Colonic mucosa (tissue), 4 donors: ENCODE measurements around the gene KRT33B. TPM values are rescaled to one million over a fixed set of nuclear protein-coding genes. Genes with fewer than 3 reads are reported as not detected.
"Not testable (repeated sequence)": the region's sequence is repeated elsewhere in the genome, so short reads cannot be mapped to it uniquely, and the experiment has no call there.

Source experiments
- DNase-seq: peaks from one replicate; pipeline ENCODE4 v3.0.0-alpha.2; 2020
- H3K27ac ChIP-seq: fragments of 200-600 bp; one replicate; pipeline ENCODE4 v1.8.0; 2021
- H3K27me3 ChIP-seq: fragments of 200-600 bp; one replicate; pipeline ENCODE4 v1.8.0; 2021
- H3K36me3 ChIP-seq: fragments of 200-600 bp; one replicate; pipeline ENCODE4 v1.8.0; 2021
- H3K4me1 ChIP-seq: fragments of 200-600 bp; one replicate; pipeline ENCODE4 v1.8.0; 2021; ENCODE audit warnings: mild to moderate bottlenecking
- H3K4me3 ChIP-seq: fragments of 200-600 bp; one replicate; pipeline ENCODE4 v1.8.0; 2021
- H3K9ac ChIP-seq, 2 donors: one replicate each; pipeline ENCODE4 v1.7.0; 2013; ENCODE audit warnings: control low read depth in 2 of 2, low read depth in 2 of 2, low read length in 2 of 2
- H3K9me3 ChIP-seq: fragments of 200-600 bp; one replicate; pipeline ENCODE4 v1.8.0; 2021
- intact Hi-C: fragments of 100-400 bp; cut with DNase I; formaldehyde crosslinking; loops from one replicate; pipeline ENCODE4 v1.14.1; 2022
- total RNA-seq, 2 donors: library from RNA; stranded (reverse); fragmentation: NEBNext Ultra II Directional in 1 of 2; extraction: Animal tissue kit (Norgen Biotek cat#: 25700) in 1 of 2; gene quantifications; one replicate each; pipeline ENCODE4 v1.2.1, GENCODE V29; 2021
- TF ChIP-seq, protein P1 (sequence below): fragments of 200-600 bp; IDR thresholded peaks from one replicate; pipeline ENCODE4 v1.8.0; 2022; ENCODE audit warnings: antibody characterized with exemption, mild to moderate bottlenecking
- donor health status: healthy.
- donor health status: DM: no; HTN: no; CAD: no.
- donor health status: DM: no; HTN: no; CAD: no.

KRT33B gene
- total RNA-seq, 2 donors from 2014 or later, result not detected

DNA sequence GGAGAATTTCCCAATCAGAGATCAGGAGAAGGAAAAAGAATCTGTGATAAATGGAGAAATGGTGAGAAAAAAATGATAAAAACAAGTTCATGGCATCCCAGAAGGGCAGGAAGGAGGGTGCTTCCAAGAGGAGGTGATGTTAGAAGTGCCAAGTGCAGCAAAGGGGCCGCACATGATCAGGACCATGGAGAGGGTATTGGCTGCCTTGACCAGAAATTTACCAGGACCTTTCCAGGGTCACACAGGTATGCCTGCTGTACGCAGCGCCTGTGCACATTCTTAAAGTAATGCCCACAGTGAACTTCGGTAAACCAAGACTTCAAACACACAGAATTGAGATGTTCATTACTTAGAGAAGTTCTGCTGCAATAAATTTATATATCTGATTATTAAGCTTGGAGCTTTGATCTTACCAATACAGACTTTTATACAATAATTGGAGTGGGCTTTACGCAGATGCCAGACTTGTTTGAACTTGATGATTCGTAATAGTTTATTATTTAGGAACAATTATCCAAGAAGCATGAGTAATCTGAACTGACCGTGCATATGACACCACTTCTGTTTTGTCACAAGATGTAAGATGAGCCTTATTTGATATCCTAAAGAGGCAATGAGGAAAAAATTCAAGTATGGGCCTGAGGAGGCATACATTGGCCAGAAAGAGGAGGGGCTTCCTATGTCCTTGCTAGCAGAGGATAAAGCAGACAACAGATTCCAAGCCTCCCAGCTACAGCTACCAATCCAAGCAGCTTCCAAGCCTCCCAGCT lies 16.8 kb downstream of the KRT33B start:
- no peak for DNase-seq
- H3K36me3 ChIP-seq, result no peaks in the 10 kb centered on the region
- TF ChIP-seq, protein P1, sequence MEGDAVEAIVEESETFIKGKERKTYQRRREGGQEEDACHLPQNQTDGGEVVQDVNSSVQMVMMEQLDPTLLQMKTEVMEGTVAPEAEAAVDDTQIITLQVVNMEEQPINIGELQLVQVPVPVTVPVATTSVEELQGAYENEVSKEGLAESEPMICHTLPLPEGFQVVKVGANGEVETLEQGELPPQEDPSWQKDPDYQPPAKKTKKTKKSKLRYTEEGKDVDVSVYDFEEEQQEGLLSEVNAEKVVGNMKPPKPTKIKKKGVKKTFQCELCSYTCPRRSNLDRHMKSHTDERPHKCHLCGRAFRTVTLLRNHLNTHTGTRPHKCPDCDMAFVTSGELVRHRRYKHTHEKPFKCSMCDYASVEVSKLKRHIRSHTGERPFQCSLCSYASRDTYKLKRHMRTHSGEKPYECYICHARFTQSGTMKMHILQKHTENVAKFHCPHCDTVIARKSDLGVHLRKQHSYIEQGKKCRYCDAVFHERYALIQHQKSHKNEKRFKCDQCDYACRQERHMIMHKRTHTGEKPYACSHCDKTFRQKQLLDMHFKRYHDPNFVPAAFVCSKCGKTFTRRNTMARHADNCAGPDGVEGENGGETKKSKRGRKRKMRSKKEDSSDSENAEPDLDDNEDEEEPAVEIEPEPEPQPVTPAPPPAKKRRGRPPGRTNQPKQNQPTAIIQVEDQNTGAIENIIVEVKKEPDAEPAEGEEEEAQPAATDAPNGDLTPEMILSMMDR, result no peak
- no peaks in the 10 kb centered on the region for H3K4me1 ChIP-seq
- H3K27me3 ChIP-seq, result no peaks in the 10 kb centered on the region
- no peaks in the 10 kb centered on the region for H3K9me3 ChIP-seq
- intact Hi-C loops, result no loop called here
- H3K27ac ChIP-seq, result no peak overlapping the region
- H3K4me3 ChIP-seq, result no peak overlapping the region
- H3K9ac ChIP-seq, result no peak overlapping the region

DNA sequence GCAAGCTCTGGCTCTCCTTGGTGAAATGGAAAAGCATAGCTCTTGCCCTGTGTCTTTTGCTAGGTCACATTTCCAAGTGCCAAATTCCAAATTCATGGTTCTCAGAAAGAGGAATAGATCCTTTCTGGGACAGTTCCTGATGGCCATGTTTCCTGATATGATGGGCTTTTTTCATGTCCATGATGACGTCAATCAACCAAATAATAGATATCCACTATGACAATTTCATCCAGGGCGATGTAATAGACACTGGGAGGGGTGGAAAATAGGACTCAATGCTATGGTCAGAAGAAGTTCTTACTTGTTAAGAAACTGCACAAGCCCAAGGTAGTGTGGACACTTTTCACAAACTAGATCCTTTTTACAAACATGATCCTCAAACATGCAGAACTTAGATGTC lies 18.4 kb downstream of the KRT33B start:
- Histone ChIP-seq H3K9me3 (no peaks in the 10 kb centered on the region), H3K4me3 (no peak overlapping the region), H3K36me3 (no peaks in the 10 kb centered on the region), H3K27me3 (no peaks in the 10 kb centered on the region), H3K9ac (no peak overlapping the region), H3K4me1 (no peaks in the 10 kb centered on the region), H3K27ac (no peak overlapping the region)
- TF ChIP-seq, protein P1, result no peak
- DNase-seq, result no peak
- intact Hi-C loops, result no loop called here

DNA sequence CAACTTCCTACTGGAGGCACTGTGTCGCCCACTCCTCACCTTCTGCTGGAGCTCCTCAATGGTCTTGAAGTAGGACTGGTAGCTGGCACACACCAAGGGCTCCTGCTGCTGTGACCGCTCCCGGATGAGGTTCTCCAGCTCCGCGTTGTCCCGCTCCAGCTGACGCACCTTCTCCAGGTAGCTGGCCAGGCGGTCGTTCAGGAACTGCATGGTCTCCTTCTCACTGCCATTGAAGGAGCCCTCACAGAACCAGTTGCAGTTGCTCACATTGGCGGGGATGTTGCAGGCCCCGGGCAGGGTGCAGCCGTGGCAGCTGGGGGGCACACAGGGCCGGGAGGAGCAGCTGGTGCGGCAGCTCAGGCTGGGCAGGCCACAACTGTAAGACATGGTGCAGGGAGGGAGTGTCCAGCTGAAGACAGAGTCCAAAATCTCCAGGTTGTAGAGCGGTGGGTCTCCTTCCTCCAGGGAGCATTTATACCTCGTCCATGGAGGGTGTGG lies 19.2 kb downstream of the KRT33B start, which contains the start of gene KRT33A:
TSS of gene KRT33A (minus strand) at position 448 of the 498 bp plus-strand sequence. CDS start at position 387, 61 bp downstream.
- H3K36me3 ChIP-seq, H3K9ac ChIP-seq, DNase-seq, H3K27ac ChIP-seq, H3K27me3 ChIP-seq, H3K4me1 ChIP-seq, H3K9me3 ChIP-seq, H3K4me3 ChIP-seq, intact Hi-C loops: not testable (repeated sequence)

DNA sequence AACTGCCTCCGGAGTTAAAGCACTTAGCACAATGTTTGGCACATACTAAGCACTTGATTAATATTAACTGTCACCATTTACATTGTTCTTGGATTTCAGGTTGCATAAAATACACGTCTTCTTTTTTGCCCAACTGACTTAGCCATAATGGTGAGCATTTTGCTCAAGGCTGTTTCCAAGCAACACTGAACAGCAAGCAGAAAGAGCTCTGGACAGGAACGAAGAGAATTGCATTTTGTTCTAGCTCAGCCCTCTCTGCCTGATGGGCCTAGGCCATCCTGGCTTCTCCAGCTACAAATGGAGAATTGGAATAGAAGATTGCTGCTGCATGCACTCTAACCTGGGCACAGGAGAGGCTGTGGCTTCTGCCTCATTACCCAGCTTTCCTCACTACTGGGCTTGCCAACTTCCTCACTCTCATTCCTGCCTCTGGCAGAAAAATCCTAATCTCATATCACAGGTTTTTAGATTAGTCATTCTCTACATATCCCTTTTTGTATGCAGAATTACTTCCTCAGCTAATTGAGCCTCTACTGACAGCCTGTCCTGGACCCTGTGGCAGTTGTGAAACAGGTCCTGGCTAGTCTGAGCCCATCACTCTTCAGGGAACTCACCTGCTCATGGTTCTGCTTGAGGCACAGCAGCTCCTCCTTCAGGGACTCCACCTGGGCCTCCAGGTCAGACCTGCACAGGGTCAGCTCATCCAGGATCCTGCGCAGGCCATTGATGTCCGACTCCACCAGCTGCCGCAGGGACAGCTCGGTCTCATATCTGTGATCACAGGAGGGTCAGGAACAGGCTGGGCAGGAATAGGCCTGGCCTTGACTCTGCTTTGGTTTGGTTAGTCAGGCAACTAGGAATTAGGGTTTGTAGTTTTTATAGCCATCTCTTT lies 21.5 kb downstream of the KRT33B start:
- Histone ChIP-seq H3K27me3 (no peaks in the 10 kb centered on the region), H3K27ac (no peak overlapping the region), H3K4me3 (no peak overlapping the region), H3K4me1 (no peaks in the 10 kb centered on the region), H3K9me3 (no peaks in the 10 kb centered on the region), H3K9ac (no peak overlapping the region), H3K36me3 (no peaks in the 10 kb centered on the region)
- TF ChIP-seq, protein P1, result no peak
- intact Hi-C loops, result no loop called here
- DNase-seq, result no peak

DNA sequence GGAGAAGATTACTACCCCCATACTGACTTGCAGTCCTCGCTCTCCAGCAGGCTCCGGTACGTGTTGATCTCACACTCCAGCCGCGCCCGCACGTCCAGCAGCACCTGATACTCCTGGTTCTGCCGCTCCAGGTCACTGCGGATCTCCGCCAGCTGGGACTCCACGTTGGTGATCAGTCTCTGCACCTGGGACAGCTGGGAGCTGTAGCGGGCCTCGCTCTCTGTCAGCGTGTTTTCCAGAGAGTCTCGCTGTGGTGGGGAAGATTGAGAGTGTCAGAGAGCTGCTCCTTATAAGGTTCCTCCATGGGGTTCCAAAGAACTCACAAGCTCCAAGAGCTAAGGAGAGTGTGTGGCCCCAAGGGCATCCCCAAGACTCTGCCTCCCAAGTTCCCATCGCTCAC lies 23.2 kb downstream of the KRT33B start:
- H3K36me3 ChIP-seq, DNase-seq, H3K9me3 ChIP-seq, H3K27ac ChIP-seq, H3K4me1 ChIP-seq, H3K27me3 ChIP-seq, H3K9ac ChIP-seq, intact Hi-C loops, H3K4me3 ChIP-seq: not testable (repeated sequence)

DNA sequence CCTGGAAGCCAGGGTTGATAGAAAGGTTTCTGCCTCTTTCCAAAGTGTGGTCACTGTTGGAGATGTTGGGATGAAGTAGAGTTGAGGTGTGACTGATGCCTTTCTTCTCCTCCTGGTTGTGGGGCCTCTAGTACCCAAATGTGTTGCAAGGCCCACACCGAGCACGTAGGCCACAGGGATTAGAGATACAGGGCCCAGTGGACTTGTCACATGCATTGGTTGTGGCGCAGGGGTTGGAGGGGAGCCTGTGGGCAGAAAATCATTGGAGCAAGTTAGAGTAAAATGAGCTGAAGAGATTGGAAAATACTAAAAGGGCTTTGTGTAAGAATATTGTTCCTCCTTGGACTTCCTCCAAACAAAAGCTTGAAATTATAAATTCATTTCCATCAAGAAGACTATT lies 23.6 kb downstream of the KRT33B start:
- TF ChIP-seq, protein P1, result no peak
- Histone ChIP-seq H3K9me3 (no peaks in the 10 kb centered on the region), H3K9ac (no peak overlapping the region), H3K27ac (no peak overlapping the region), H3K4me3 (no peak overlapping the region), H3K4me1 (no peaks in the 10 kb centered on the region), H3K27me3 (no peaks in the 10 kb centered on the region), H3K36me3 (no peaks in the 10 kb centered on the region)
- DNase-seq, result no peak
- intact Hi-C loops, result no loop called here
